NCI-H1436 treated with DMSO at 0.1 percent for 48 hours (cell line): ENCODE results near the gene ADAMTS2.

Experiments
- DNase-seq: peaks from one replicate; lab custom pipeline; 2025; lab: John Stamatoyannopoulos, UW

The ADAMTS2 gene

GRCh38 chr5:179080724-179081123 lies 264.5 kb downstream of the ADAMTS2 start:
- no peak for DNase-seq

GRCh38 chr5:179079165-179079987 lies 265.9 kb downstream of the ADAMTS2 start:
- DNase-seq, result no peak

- DNase-seq, result no peak
Measured at GRCh38 chr5:179065703-179066102, 279.6 kb downstream of the ADAMTS2 start.

- DNase-seq, result no peak
Measured at GRCh38 chr5:179061025-179061424, 284.2 kb downstream of the ADAMTS2 start.
